RWPE2 (cell line): ENCODE results near the gene PRKCH.

Experiments
- ATAC-seq: fragments of 200-7000 bp; cut with Tn5 transposase; 3 replicates; pipeline ENCODE4 v1.9.1; 2021; ENCODE audit warnings: low read depth
- DNase-seq: peaks from one replicate; pipeline ENCODE4 v3.0.0-alpha.2; 2020; ENCODE audit warnings: low spot score
- H3K27ac ChIP-seq: fragments of 450-650 bp; 2 replicates; pipeline ENCODE4 v1.5.1; 2017; ENCODE audit warnings: mild to moderate bottlenecking; ENCODE audit not compliant: poor library complexity, severe bottlenecking
- H3K27me3 ChIP-seq: fragments of 250-450 bp; sonication (Bioruptor Pico); 2 replicates; pipeline ENCODE4 v1.5.1; 2021; ENCODE audit warnings: mild to moderate bottlenecking, moderate library complexity; ENCODE audit not compliant: insufficient read depth, poor library complexity, severe bottlenecking
- H3K36me3 ChIP-seq: fragments of 250-450 bp; sonication (Bioruptor Pico); 2 replicates; pipeline ENCODE4 v1.5.1; 2020; ENCODE audit warnings: low read depth, mild to moderate bottlenecking, moderate library complexity
- H3K4me1 ChIP-seq: fragments of 250-450 bp; sonication (Bioruptor Pico); 2 replicates; pipeline ENCODE4 v1.5.1; 2021; ENCODE audit warnings: mild to moderate bottlenecking, moderate library complexity; ENCODE audit not compliant: insufficient read depth, poor library complexity, severe bottlenecking
- H3K4me3 ChIP-seq: fragments of 250-450 bp; sonication (Bioruptor Pico); 2 replicates; pipeline ENCODE4 v1.5.1; 2021; ENCODE audit warnings: mild to moderate bottlenecking, moderate library complexity; ENCODE audit not compliant: severe bottlenecking
- H3K9me3 ChIP-seq: fragments of 250-450 bp; sonication (Bioruptor Pico); 2 replicates; pipeline ENCODE4 v1.5.1; 2021; ENCODE audit warnings: mild to moderate bottlenecking, moderate library complexity; ENCODE audit not compliant: severe bottlenecking
- CTCF ChIP-seq: fragments of 450-650 bp; IDR thresholded peaks from one replicate; pipeline ENCODE4 v1.5.1; 2017; ENCODE audit warnings: mild to moderate bottlenecking, moderate library complexity; ENCODE audit not compliant: poor library complexity, severe bottlenecking

PRKCH gene

DNA sequence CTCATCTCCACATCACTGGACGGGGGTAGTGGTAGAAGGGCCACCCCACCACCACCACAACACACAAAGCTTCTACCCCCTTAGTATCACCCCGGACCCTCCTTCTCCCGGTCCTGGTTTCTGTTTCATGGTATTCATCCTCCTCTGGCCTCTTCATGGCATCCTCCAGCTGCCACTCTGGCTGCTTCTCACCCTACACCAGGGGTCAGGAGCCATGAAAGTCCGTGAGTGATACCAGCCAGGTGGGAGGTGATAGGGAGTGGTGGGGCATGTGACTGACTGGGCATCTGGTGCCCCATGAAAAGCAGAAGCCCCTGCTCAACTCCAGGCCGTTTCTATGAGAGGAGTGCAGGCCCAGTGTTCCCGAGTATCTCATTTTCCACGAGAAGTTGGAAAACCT is 222.6 kb downstream of the PRKCH start:
- Histone ChIP-seq H3K9me3 (no peaks in the 10 kb centered on the region), H3K4me3 (no peak overlapping the region), H3K27ac (peak overlapping the region; percentile 2), H3K4me1 (peaks cover 15% of the 10 kb centered on the region), H3K36me3 (peaks cover 13% of the 10 kb centered on the region), H3K27me3 (no peaks in the 10 kb centered on the region)
- TF ChIP-seq CTCF, result no peak
- DNase-seq (no peak), ATAC-seq (no peak)

DNA sequence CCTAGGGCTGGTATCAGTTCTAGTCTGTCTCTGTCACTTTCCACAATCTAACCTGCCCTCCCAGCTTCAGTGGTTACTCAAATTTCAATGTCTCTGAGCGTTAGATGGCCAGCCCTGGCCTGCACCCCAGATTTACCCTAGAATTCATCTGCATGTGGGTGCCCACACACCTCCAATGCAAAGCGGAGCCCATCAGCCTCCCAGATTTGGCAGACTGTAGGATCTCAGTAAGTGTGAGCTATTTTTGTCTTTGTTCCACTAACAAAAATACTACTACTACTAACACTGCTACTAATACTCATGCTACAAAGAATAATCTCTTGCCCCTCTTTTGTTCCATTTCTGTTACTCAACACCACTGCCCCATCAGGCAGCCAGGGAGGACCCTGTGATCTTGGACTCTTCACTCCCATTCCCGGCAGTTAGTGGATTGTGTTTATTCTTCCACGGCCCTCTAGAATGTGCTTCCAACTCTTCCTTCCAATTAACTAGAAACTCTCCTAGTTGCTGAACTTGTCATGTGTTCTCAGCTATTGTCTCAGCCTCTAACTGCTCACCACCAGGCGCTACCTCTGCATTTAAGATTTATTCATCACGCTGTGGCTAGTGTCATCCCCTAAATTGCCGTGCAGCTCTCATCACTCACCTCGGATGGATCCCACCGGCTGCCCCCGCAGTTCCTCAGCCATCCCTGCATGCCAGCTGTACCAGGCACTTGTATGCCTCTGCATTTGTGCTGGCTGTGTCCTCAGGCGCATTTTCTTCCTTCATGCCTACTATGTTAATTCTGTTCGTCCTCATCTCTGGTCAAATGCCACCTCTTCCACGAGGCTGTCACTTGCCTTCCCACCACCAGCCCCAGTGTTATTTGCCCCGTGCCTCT is 223.3 kb downstream of the PRKCH start:
- peaks cover 13% of the 10 kb centered on the region for H3K36me3 ChIP-seq
- no peaks in the 10 kb centered on the region for H3K9me3 ChIP-seq
- no peaks in the 10 kb centered on the region for H3K27me3 ChIP-seq
- H3K27ac ChIP-seq, result peak overlapping the region; percentile 2
- no peak for DNase-seq
- no peak overlapping the region for H3K4me3 ChIP-seq
- ATAC-seq, result no peak
- TF ChIP-seq CTCF, result no peak
- peaks cover 14% of the 10 kb centered on the region for H3K4me1 ChIP-seq

DNA sequence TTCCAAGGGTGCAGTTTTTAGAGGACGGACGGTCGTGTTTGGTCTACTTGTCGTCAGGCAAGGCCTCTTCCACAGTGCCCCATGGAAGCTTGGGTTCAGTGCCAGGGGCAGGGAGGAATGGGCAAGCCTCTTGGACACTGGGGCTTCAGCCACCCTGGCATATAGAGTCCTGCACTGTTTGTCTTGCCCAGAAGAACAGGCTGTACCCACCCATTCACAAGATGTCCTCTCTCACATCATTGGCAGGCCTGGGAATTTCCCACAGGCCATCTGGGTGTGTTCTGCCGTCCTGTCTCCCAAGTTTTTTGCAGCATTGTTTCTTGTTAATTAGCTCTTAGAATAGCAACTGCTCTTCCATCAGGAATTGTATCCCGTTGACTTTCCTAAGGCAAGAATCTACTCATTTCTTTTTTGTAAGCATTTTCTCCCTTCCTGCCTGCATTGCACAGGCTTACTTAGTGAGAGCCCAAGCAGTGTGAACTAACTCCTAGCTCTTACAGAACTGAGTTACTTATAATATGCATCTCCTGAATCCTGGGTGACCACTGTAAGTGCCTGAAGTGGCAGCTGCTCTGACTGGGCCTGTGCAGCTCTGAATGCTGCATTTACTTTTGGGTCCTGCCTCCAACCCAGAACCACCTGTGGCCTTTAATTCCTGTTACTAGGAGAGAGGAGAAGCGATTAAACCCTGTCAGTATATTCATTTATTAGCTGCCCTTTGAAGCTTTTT is 224.5 kb downstream of the PRKCH start:
- peak overlapping the region; percentile 99 for H3K27ac ChIP-seq
- H3K4me3 ChIP-seq, result no peak overlapping the region
- no peak for ATAC-seq
- H3K4me1 ChIP-seq, result peaks cover 14% of the 10 kb centered on the region
- peaks cover 13% of the 10 kb centered on the region for H3K36me3 ChIP-seq
- DNase-seq, result no peak
- H3K27me3 ChIP-seq, result no peaks in the 10 kb centered on the region
- no peak for TF ChIP-seq CTCF
- no peaks in the 10 kb centered on the region for H3K9me3 ChIP-seq

DNA sequence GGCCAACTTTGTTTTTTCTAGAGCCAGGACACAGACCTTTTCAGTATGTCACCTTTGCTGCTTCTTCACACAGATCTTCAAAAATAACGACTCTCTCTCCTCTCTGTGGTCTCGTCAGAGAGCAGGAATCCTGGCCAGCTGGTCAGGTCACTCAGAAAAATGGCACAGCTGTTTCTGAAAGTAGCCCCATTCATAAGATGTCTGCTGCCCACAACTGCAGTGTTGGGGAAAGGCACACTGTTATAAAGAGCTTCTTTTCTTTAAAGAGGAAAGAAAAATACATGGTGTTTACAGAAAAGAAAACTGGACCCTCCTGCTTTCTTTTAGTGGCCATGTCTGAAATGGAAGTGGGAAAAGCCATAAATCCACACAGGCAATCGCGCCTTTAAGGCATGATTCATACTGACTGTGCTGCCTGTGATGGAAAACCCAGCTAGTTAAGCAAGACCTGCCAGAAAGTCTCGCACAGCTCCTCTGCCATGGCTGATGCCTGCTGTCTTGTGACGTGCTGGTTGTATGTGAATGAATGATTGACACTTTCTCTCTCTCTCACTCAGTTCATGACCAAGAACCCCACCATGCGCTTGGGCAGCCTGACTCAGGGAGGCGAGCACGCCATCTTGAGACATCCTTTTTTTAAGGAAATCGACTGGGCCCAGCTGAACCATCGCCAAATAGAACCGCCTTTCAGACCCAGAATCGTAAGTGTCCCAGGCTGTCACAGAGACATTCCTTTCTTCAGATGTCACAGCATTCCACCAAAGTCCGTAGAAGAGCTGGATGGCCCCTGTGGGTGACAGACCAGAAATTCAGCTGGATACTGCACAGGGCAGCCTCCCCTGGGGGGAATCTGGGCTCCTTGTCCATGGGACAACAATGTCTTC is 226.0 kb downstream of the PRKCH start:
- no peak overlapping the region for H3K4me3 ChIP-seq
- DNase-seq (no peak), ATAC-seq (peak; percentile 93)
- peaks cover 13% of the 10 kb centered on the region for H3K36me3 ChIP-seq
- H3K27me3 ChIP-seq, result no peaks in the 10 kb centered on the region
- no peaks in the 10 kb centered on the region for H3K9me3 ChIP-seq
- H3K4me1 ChIP-seq, result peaks cover 15% of the 10 kb centered on the region
- no peak for TF ChIP-seq CTCF
- peak overlapping the region; percentile 99 for H3K27ac ChIP-seq
